Retinal pigment epithelial cell (primary cell): Measurements from ENCODE around the gene ARMC3.

Experiments used
- DNase-seq: peaks from one replicate; pipeline ENCODE4 v3.0.0-alpha.2; 2010; ENCODE audit warnings: low read depth
- H3K4me3 ChIP-seq: 2 replicates; pipeline ENCODE4 v1.5.1; 2011; ENCODE audit warnings: mild to moderate bottlenecking, low read length, control low read depth, moderate library complexity
- TF ChIP-seq, protein P1 (sequence below): conservative IDR thresholded peaks from 2 replicates; pipeline ENCODE4 v1.5.1; 2011; ENCODE audit warnings: low read depth, low read length, control low read depth, inconsistent platforms

The ARMC3 gene, protein sequence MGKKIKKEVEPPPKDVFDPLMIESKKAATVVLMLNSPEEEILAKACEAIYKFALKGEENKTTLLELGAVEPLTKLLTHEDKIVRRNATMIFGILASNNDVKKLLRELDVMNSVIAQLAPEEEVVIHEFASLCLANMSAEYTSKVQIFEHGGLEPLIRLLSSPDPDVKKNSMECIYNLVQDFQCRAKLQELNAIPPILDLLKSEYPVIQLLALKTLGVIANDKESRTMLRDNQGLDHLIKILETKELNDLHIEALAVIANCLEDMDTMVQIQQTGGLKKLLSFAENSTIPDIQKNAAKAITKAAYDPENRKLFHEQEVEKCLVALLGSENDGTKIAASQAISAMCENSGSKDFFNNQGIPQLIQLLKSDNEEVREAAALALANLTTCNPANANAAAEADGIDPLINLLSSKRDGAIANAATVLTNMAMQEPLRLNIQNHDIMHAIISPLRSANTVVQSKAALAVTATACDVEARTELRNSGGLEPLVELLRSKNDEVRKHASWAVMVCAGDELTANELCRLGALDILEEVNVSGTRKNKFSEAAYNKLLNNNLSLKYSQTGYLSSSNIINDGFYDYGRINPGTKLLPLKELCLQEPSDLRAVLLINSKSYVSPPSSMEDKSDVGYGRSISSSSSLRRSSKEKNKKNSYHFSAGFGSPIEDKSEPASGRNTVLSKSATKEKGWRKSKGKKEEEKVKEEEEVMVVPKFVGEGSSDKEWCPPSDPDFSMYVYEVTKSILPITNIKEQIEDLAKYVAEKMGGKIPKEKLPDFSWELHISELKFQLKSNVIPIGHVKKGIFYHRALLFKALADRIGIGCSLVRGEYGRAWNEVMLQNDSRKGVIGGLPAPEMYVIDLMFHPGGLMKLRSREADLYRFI

DNA sequence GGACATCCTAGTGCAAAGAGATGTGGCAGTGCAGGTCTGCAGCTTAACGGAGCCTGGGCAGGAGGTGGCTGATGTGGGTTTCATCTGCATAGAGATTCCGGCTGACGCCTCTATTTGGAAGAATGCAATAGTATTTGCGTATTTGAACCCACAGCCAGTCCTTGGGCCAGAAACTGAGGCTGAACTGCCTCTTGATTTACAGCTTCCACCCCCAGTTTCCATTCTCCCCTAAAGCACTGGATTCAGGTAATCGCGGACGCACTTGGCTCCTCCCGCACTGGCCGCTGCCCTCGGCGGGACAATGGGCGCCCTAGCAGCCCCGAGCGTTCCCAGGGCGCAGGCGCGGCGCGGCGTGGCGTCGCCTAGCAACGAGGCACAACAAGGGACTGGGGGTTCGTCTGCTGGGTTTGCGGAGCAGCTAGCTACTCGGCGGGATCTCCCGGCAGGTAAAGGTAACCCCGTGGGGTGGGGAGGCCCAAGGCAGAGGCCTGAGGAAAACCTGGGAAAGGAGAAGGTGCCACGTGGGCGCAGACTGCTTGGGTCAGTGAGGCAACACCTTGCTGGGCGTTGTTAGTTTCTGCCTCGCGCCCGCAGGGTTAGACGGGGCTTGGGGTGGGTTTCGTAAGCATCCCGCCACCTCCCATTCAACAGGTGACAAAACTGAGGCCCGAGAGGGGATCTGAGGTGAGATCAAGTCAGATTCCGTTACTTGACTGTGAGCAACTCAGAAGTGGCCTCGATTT lies at the start of gene ARMC3:
ARMC3 (plus strand) TSS at position 393 of the 743 bp plus-strand sequence. CDS start 3,944 bp downstream, outside the sequence.
- TF ChIP-seq, protein P1, sequence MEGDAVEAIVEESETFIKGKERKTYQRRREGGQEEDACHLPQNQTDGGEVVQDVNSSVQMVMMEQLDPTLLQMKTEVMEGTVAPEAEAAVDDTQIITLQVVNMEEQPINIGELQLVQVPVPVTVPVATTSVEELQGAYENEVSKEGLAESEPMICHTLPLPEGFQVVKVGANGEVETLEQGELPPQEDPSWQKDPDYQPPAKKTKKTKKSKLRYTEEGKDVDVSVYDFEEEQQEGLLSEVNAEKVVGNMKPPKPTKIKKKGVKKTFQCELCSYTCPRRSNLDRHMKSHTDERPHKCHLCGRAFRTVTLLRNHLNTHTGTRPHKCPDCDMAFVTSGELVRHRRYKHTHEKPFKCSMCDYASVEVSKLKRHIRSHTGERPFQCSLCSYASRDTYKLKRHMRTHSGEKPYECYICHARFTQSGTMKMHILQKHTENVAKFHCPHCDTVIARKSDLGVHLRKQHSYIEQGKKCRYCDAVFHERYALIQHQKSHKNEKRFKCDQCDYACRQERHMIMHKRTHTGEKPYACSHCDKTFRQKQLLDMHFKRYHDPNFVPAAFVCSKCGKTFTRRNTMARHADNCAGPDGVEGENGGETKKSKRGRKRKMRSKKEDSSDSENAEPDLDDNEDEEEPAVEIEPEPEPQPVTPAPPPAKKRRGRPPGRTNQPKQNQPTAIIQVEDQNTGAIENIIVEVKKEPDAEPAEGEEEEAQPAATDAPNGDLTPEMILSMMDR = no peak
- DNase-seq = no peak
- peak within 1 kb of the TSS; percentile 68 for H3K4me3 ChIP-seq

DNA sequence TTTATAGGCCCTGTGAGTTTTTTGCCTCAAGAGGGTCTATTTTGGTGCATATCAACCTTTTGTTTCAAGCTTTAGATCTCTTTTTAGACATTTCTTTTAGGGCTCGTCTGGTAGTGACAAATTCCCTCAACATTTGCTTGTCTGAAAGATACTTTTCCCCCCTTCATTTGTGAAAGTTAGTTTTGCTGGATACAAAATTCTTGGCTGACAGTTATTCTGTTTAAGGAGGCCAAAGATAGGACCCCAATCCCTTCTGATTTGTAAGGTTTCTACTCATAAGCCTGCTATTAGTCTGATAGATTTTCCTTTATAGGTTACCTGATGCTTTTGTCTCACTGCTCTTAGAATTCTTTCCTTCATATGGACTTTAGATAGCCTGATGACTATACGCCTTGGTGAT lies 36.1 kb upstream of the ARMC3 start:
- TF ChIP-seq, protein P1 = no peak
- no peak for DNase-seq

DNA sequence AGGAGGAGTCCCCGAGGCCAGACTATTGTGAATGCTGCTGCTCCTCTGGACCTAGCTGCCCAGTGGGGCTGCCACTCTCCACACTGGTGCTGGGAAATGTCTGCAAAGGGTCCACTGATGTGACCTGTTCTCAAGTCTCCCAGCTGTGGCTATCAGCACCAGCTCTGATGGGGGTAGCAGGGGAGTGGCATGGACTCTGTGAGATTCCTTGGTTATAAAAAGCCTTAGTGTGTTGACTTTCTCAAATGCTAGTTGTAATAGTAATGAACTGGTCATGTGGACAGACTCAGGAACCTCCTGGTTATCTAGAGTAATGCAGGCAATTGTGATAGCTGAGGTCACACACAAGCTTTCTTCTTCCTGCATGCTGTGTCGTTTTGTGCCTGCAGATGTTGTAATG lies 34.1 kb upstream of the ARMC3 start:
- TF ChIP-seq, protein P1 = no peak

More for the DNA sequence above, 36.1 kb upstream of the ARMC3 start:
- no peak overlapping the region for H3K4me3 ChIP-seq

DNA sequence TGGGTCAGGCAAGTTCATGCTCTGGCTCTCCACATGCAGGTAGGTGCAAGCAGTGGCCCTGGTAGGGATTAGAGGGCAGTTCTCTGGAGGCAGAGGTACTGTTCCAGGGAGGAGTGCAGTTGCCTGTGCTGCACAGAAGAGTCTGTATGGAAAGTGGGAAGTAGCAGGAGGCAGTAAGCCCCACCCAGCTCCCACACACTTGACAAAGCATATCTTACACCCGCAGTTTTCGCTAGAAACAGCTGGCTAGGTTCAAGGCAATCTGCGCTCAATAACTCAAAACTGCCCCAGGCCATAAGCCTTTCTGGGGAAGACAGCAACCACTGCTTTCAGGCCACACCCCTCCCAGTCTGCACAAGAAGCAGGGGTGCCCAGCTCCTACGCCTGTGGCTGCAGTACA lies 33.1 kb upstream of the ARMC3 start:
- no peak for DNase-seq

More for the DNA sequence above, 34.1 kb upstream of the ARMC3 start:
- H3K4me3 ChIP-seq = no peak overlapping the region
- no peak for DNase-seq

DNA sequence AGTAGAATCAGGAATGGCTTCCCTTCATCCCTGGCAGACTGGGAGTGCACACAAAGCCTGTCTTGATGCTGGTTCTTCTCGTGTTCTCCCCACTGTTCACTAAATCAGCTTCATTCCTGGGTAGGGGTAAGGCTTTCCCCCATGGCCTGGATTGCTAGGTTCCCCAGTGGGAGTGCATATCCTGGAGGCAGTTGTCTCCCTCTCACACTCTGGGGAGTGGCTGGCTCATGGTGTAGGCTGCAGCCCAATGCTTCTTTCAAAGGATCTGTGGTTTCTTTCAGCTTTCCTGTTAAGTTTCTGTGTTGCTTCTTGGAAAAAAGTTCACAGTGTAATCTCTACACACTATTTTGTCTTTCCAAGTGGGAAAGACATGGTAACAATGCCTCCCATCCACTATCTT lies 32.6 kb upstream of the ARMC3 start:
- TF ChIP-seq, protein P1 = no peak
- DNase-seq = no peak
- no peak overlapping the region for H3K4me3 ChIP-seq

More for the DNA sequence above, 33.1 kb upstream of the ARMC3 start:
- no peak overlapping the region for H3K4me3 ChIP-seq
- TF ChIP-seq, protein P1 = no peak

DNA sequence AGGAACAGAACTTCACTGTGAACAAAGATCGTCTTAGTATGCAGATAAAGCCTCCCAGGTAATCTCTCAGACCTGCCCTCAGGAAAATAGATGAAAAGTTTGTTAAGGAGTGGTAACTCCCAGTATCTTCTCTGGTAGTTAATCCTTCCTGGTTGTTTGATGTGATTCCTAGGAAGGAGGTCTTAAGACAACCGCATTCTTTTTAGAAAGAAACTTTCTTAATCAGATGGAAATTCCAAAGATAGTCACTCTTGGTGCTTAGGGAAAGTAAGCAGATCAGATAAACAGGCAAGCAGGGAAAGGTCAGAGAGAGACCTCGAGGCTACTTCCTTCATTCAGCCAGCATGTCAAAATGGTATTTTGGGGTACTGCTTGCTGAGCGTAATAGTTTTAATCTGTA lies 30.5 kb upstream of the ARMC3 start:
- no peak overlapping the region for H3K4me3 ChIP-seq
- TF ChIP-seq, protein P1 = no peak
- no peak for DNase-seq
